K562 (cell line): Measurements from ENCODE around the gene SPATA20. TPM values are rescaled to one million over a fixed set of nuclear protein-coding genes. Genes with fewer than 3 reads are reported as not detected.

Experiments
- ATAC-seq: fragments of 200-7000 bp; cut with Tn5 transposase; 3 replicates; pipeline ENCODE4 v1.9.1; 2020; ENCODE audit warnings: moderate library complexity
- BruUV-seq: library from RNA; stranded (reverse); fragments of 400-500 nt; replicated peaks from 2 replicates; lab custom pipeline; 2021; lab: Mats Ljungman, UMichigan
- CTCF ChIA-PET: fragments of 300-600 bp; formaldehyde crosslinking; extraction: SDS; loops from one replicate; lab custom pipeline; 2021; ENCODE audit warnings: low intra/inter-chr PET ratio; lab: Yijun Ruan, JAX
- POLR2A ChIA-PET: fragments of 300-600, 350-650 bp; sonication (Branson Sonifier 250); formaldehyde crosslinking; extraction: SDS; loops from one replicate; lab custom pipeline; 2021; ENCODE audit warnings: antibody characterized with exemption, inconsistent platforms; lab: Yijun Ruan, JAX
- DNase-seq, 4 experiments: peaks; one replicate each; pipeline versions ENCODE4 v3.0.0 to v3.0.0-alpha.2; 2011 to 2018; ENCODE audit warnings: low spot score in 3 of 4, mixed read lengths in 3 of 4; ENCODE audit errors: extremely low read depth in 1 of 4
- FAIRE-seq: peaks from 2 replicates; lab custom pipeline; 2011; peaks lifted over from hg19 to GRCh38; lab: Jason Lieb, UNC
- H2AFZ ChIP-seq: 2 replicates; pipeline ENCODE4 v1.6.0; 2011; ENCODE audit warnings: low read depth, low read length, control low read depth, inconsistent platforms
- H3K27ac ChIP-seq: fragments of 200-600 bp; 3 replicates; pipeline ENCODE4 v1.8.0; 2011; ENCODE audit warnings: low read depth, mild to moderate bottlenecking, control low read depth, inconsistent platforms, low read length, moderate library complexity, mixed read lengths; ENCODE audit errors: extremely low read depth
- H3K27me3 ChIP-seq, 2 experiments: fragments of 300-600 bp in 1 of 2; 2 replicates in 1 of 2; 3 replicates in 1 of 2; pipeline versions ENCODE4 v1.6.0 to v1.8.0; 2011; ENCODE audit warnings: inconsistent platforms in 2 of 2, low read length in 2 of 2, mild to moderate bottlenecking in 1 of 2, mixed read lengths in 1 of 2, moderate library complexity in 1 of 2; ENCODE audit not compliant: control insufficient read depth in 2 of 2, insufficient read depth in 2 of 2
- H3K36me3 ChIP-seq: fragments of 300-600 bp; 3 replicates; pipeline ENCODE4 v1.8.0; 2011; ENCODE audit warnings: mild to moderate bottlenecking, low read length, inconsistent platforms; ENCODE audit not compliant: control insufficient read depth, insufficient read depth
- H3K4me1 ChIP-seq, 2 experiments: fragments of 200-600 bp in 1 of 2; replicated peaks in 1 of 2; 2 replicates in 1 of 2; 3 replicates in 1 of 2; pipeline versions ENCODE4 v1.5.1 to v1.8.0; 2011; ENCODE audit warnings: inconsistent platforms in 2 of 2, low read length in 2 of 2, mild to moderate bottlenecking in 1 of 2, mixed read lengths in 1 of 2, moderate library complexity in 1 of 2; ENCODE audit not compliant: control insufficient read depth in 2 of 2, insufficient read depth in 2 of 2
- H3K4me2 ChIP-seq: 2 replicates; pipeline ENCODE4 v1.6.1; 2011; ENCODE audit warnings: low read length, control low read depth, inconsistent platforms, mixed read lengths; ENCODE audit not compliant: insufficient read depth
- H3K4me3 ChIP-seq: fragments of 200-600 bp; sonication (generic), shearing (Covaris generic); 2 replicates; pipeline ENCODE4 v1.5.1; 2016; ENCODE audit warnings: control low read depth, inconsistent platforms
- H3K79me2 ChIP-seq: fragments of 200-600 bp; 3 replicates; pipeline ENCODE4 v1.8.0; 2011; ENCODE audit warnings: low read length, inconsistent platforms; ENCODE audit not compliant: control insufficient read depth, insufficient read depth
- H3K9ac ChIP-seq, 2 experiments: 2 replicates each; pipeline versions ENCODE4 v1.6.0 to v1.6.1; 2011; ENCODE audit warnings: low read depth in 2 of 2, low read length in 2 of 2, control low read depth in 1 of 2, inconsistent platforms in 1 of 2, mild to moderate bottlenecking in 1 of 2, mixed read lengths in 1 of 2; ENCODE audit not compliant: insufficient read depth in 1 of 2
- H3K9me1 ChIP-seq: one replicate; pipeline ENCODE4 v1.6.0; 2011; ENCODE audit warnings: inconsistent platforms, mild to moderate bottlenecking, low read length, moderate library complexity; ENCODE audit not compliant: control insufficient read depth, insufficient read depth
- H3K9me3 ChIP-seq: replicated peaks from 2 replicates; pipeline ENCODE4 v1.5.1; 2011; ENCODE audit warnings: low read depth, low read length, inconsistent platforms; ENCODE audit not compliant: control insufficient read depth, insufficient read depth
- H4K20me1 ChIP-seq: replicated peaks from 2 replicates; pipeline ENCODE4 v1.6.1; 2011; ENCODE audit warnings: low read length, inconsistent platforms, mixed read lengths; ENCODE audit not compliant: control insufficient read depth, insufficient read depth
- BACH1 ChIP-seq: fragments of 200-800 bp; sonication (Bioruptor generic); IDR thresholded peaks from 2 replicates; pipeline ENCODE4 v1.6.1; 2016; ENCODE audit warnings: missing genetic modification characterization, missing compliant biosample characterization
- DPF2 ChIP-seq: fragments of 450-650 bp; IDR thresholded peaks from 2 replicates; pipeline ENCODE4 v1.6.1; 2016
- HMGN3 ChIP-seq: IDR thresholded peaks from 2 replicates; pipeline ENCODE4 v1.6.1; 2011; ENCODE audit warnings: borderline replicate concordance, low read depth, mild to moderate bottlenecking, mixed read lengths, low read length; ENCODE audit not compliant: insufficient read length; ENCODE audit errors: extremely low read depth
- ILF3 ChIP-seq: fragments of 450-650 bp; IDR thresholded peaks from 2 replicates; pipeline ENCODE4 v1.6.1; 2018; ENCODE audit warnings: antibody characterized with exemption, mild to moderate bottlenecking, moderate library complexity, borderline replicate concordance
- MBD2 ChIP-seq: sonication (generic); IDR thresholded peaks from 2 replicates; pipeline ENCODE4 v1.6.1; 2016; ENCODE audit warnings: low read depth, borderline replicate concordance
- SNRNP70 ChIP-seq: fragments of 200-400 bp; formaldehyde crosslinking; optimal IDR thresholded peaks from 2 replicates; pipeline ENCODE3; 2017; ENCODE audit warnings: low read depth, low read length
- TBL1XR1 ChIP-seq, 2 experiments: IDR thresholded peaks; 2 replicates each; pipeline ENCODE4 v1.6.1; 2012; ENCODE audit warnings: improper control_type of control experiment in 2 of 2, low read length in 2 of 2, mild to moderate bottlenecking in 1 of 2
- ZNF561 ChIP-seq: fragments of 450-650 bp; formaldehyde crosslinking; conservative IDR thresholded peaks from 2 replicates; pipeline ENCODE4 v1.4.0; 2020; ENCODE audit warnings: mild to moderate bottlenecking, moderate library complexity
- ZNF583 ChIP-seq: fragments of 250-450 bp; sonication (Bioruptor Pico); IDR thresholded peaks from 2 replicates; pipeline ENCODE4 v1.4.0; 2020
- ZNF584 ChIP-seq: fragments of 200-800 bp; sonication (Bioruptor generic); IDR thresholded peaks from 2 replicates; pipeline ENCODE4 v1.6.1; 2016; ENCODE audit warnings: low read depth, mild to moderate bottlenecking, missing genetic modification characterization, missing compliant biosample characterization
- WGBS: fragments of 100-300 bp; shearing (Covaris generic); methylation state at CpG from one replicate; pipeline ENCODE4 v1.1.6; 2016; ENCODE audit warnings: low coverage, mixed read lengths; ENCODE audit not compliant: insufficient coverage; ENCODE audit errors: missing lambda C conversion rate; 5-methylcytosine and 5-hydroxymethylcytosine counted together
- in situ Hi-C: fragments of 300-500 bp; cut with MboI; formaldehyde crosslinking; loops from 4 replicates; pipeline ENCODE4 v1.15.0; 2018; ENCODE audit warnings: inconsistent platforms, mixed read lengths
- intact Hi-C: fragments of 100-400 bp; cut with micrococcal nuclease; formaldehyde crosslinking; loops from 2 replicates; pipeline ENCODE4 v1.14.2; 2022
- polyA plus RNA-seq, 8 experiments: library from polyadenylated mRNA; depleted of rRNA in 4 of 8; stranded (reverse) in 5 of 8; unstranded in 3 of 8; fragments of >200 nt; fragmentation: Nextera tagmentation in 2 of 8; fragmentation: Illumina TruSeq in 1 of 8; extraction: Ambion mirVana in 2 of 8; extraction: Trizol in 1 of 8; gene quantifications; 2 replicates each; pipeline versions ENCODE4 v1.2.1 to v1.2.3, GENCODE V29; 2011 to 2014; ENCODE audit warnings: inconsistent platforms in 1 of 8, missing spikeins in 1 of 8
- total RNA-seq, 7 experiments: library from RNA; depleted of rRNA in 6 of 7; stranded (reverse); fragments of >200 nt in 6 of 7; fragmentation: Illumina TruSeq in 2 of 7; extraction: Trizol in 2 of 7; gene quantifications; 2 replicates each; pipeline versions ENCODE4 v1.2.1 to v1.2.3, GENCODE V29; 2011 to 2021; ENCODE audit warnings: low replicate concordance in 1 of 7
- TF ChIP-seq, protein P1 (sequence below), 2 experiments: IDR thresholded peaks in 1 of 2; conservative IDR thresholded peaks in 1 of 2; 2 replicates each; pipeline ENCODE4 v1.6.1; 2016; ENCODE audit warnings: low read depth in 2 of 2, mild to moderate bottlenecking in 1 of 2, missing compliant biosample characterization in 1 of 2, missing genetic modification characterization in 1 of 2, moderate library complexity in 1 of 2
- TF ChIP-seq, protein P2 (sequence below): fragments of 250-450 bp; sonication (Bioruptor Pico); IDR thresholded peaks from 2 replicates; pipeline ENCODE4 v1.5.0; 2021
- TF ChIP-seq, protein P3 (sequence below), 2 experiments: fragments of 450-650 bp; conservative IDR thresholded peaks; 2 replicates each; pipeline ENCODE4 v1.6.1; 2017; ENCODE audit warnings: mild to moderate bottlenecking in 2 of 2, moderate library complexity in 2 of 2

The SPATA20 gene
- total and polyA plus RNA-seq, 9 of the 15 experiments (the other 6 are each of a cell fraction or from before 2014, with no cell fraction given): 0.08 to 4.0 (median 1.5) TPM

DNA sequence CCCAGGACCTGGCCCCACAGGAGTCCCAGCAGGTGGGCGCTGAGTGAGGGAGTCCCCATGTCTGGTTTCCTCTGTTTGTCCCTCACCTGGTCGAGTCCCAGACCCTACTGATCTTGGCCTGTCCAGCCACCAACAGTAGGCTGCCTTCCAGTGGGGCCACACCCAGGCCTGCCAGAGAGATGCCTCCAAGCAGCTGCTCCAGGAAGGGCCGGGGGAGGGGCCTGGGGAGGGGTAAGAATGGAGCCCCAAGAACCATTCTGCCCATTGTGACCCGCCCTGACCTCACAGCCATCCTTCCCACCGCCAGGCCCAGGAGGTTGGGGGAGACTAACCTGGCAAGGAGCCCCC is 736 bp downstream of the SPATA20 start (continued):
- TF ChIP-seq, protein P1, sequence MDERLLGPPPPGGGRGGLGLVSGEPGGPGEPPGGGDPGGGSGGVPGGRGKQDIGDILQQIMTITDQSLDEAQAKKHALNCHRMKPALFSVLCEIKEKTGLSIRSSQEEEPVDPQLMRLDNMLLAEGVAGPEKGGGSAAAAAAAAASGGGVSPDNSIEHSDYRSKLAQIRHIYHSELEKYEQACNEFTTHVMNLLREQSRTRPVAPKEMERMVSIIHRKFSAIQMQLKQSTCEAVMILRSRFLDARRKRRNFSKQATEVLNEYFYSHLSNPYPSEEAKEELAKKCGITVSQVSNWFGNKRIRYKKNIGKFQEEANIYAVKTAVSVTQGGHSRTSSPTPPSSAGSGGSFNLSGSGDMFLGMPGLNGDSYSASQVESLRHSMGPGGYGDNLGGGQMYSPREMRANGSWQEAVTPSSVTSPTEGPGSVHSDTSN (CRISPR knock-in tag; IDR thresholded peaks at IDR 0.05; ENCODE audit: low read depth): no peak
- TF ChIP-seq, protein P1 (tag; conservative IDR thresholded peaks at IDR 0.05; ENCODE audit: low read depth): no peak
- TF ChIP-seq, protein P2, sequence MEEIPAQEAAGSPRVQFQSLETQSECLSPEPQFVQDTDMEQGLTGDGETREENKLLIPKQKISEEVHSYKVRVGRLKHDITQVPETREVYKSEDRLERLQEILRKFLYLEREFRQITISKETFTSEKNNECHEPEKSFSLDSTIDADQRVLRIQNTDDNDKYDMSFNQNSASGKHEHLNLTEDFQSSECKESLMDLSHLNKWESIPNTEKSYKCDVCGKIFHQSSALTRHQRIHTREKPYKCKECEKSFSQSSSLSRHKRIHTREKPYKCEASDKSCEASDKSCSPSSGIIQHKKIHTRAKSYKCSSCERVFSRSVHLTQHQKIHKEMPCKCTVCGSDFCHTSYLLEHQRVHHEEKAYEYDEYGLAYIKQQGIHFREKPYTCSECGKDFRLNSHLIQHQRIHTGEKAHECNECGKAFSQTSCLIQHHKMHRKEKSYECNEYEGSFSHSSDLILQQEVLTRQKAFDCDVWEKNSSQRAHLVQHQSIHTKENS (CRISPR knock-in tag): no peak
- TF ChIP-seq ILF3 (no peak), HMGN3 (no peak), DPF2 (no peak)
- TF ChIP-seq, all 486 proteins: peak for 0

DNA sequence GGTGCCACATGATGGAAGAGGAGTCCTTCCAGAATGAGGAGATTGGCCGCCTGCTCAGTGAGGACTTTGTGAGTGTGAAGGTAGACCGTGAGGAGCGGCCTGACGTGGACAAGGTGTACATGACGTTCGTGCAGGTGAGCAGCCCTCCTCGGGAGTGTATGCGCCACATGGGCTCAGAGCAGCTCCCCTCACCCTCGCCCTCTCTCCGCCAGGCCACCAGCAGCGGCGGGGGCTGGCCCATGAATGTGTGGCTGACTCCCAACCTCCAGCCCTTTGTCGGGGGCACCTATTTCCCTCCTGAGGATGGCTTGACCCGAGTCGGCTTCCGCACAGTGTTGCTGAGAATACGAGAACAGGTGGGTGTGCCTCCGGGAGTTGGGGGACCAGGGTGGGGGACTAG is 1.9 kb downstream of the SPATA20 start:
- in situ Hi-C loops: loop anchor here (5.0 to 10.0 kb wide), 4 partner anchors 78 to 406 kb away; no protein-coding TSS in a partner anchor
- Histone ChIP-seq H3K27me3 (peaks cover 0 to 14% of the 10 kb centered on the region in 2 experiments; a peak in 2 of 5 replicates), H3K4me3 (no peak overlapping the region), H4K20me1 (no peaks in the 10 kb centered on the region; the same call in 1 of the 2 replicates), H3K27ac (no peak overlapping the region), H2AFZ (no peak overlapping the region), H3K36me3 (no peaks in the 10 kb centered on the region), H3K9me3 (no peaks in the 10 kb centered on the region), H3K9me1 (no peaks in the 10 kb centered on the region), H3K4me2 (no peak overlapping the region), H3K4me1 (peaks cover 9 to 44% of the 10 kb centered on the region in 2 experiments; a peak in 4 of 5 replicates), H3K79me2 (no peaks in the 10 kb centered on the region), H3K9ac (0 out of 4 replicates have a peak overlapping the region, but pooled peaks of 1 of the 2 experiments have one; percentile 13)
- ATAC-seq: no peak
- ChIA-PET POLR2A (interaction anchor here (0.8 kb wide), 1 partner anchor 318 kb away, joined by 5 read pairs; the partner anchor contains the start of gene TOB1), CTCF (no interaction called here)
- FAIRE-seq: no peak
- 72% methylated on average over 18 of the region's 18 CpGs for WGBS
- DNase-seq: no peak
- BruUV-seq: no TSS peak
- intact Hi-C loops: loop anchor here (5.0 kb wide), 1 partner anchor 393 kb away; no protein-coding TSS in a partner anchor
- TF ChIP-seq, protein P3, sequence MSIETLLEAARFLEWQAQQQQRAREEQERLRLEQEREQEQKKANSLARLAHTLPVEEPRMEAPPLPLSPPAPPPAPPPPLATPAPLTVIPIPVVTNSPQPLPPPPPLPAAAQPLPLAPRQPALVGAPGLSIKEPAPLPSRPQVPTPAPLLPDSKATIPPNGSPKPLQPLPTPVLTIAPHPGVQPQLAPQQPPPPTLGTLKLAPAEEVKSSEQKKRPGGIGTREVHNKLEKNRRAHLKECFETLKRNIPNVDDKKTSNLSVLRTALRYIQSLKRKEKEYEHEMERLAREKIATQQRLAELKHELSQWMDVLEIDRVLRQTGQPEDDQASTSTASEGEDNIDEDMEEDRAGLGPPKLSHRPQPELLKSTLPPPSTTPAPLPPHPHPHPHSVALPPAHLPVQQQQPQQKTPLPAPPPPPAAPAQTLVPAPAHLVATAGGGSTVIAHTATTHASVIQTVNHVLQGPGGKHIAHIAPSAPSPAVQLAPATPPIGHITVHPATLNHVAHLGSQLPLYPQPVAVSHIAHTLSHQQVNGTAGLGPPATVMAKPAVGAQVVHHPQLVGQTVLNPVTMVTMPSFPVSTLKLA (conservative IDR thresholded peaks at IDR 0.05): no peak
- no peak for TF ChIP-seq ZNF583
- no peak for TF ChIP-seq ZNF561 (CRISPR knock-in tag)
- TF ChIP-seq MBD2: no peak
- TF ChIP-seq SNRNP70: no peak
- TF ChIP-seq TBL1XR1 (IDR thresholded peaks at IDR 0.05; ENCODE audit: low read length in 2 of 2): no peak
- TF ChIP-seq BACH1 (tag): no peak
- no peak for TF ChIP-seq ZNF584 (CRISPR knock-in tag)
